HG03066 (cell line): ENCODE measurements around the gene UBAC2.

Experiments
- ATAC-seq: cut with Tn5 transposase; IDR thresholded peaks from one replicate; pipeline ENCODE4 v1.9.1; 2021; ENCODE audit warnings: low read depth; ENCODE audit not compliant: unreplicated experiment

UBAC2 gene

GRCh38 chr13:99329477-99329876, 128.8 kb downstream of the UBAC2 start:
- ATAC-seq = no peak

GRCh38 chr13:99330942-99331341, 130.3 kb downstream of the UBAC2 start:
- ATAC-seq = no peak

GRCh38 chr13:99331881-99332293, 131.2 kb downstream of the UBAC2 start:
- ATAC-seq = peak; percentile 92

- peak; percentile 24 for ATAC-seq
Measured at GRCh38 chr13:99332456-99332855, 131.8 kb downstream of the UBAC2 start.

DNA sequence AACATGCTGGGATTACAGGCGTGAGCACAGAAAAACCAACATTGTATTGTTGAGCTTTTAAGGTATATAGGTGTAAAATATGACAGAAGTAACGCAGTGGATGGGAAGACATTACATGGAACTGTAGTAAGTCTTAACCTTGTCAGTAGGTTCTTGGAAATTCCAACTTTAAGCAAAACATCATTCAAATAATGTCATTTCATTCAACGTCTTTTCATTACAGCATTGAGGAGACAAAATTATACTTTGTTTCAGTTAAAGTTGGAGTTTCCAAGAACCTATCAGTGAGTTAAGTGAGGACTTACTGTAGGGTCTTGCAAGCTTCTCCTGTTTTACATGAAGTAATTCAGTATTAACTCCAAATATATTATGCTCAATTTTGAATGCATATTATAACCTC, 133.6 kb downstream of the UBAC2 start:
- ATAC-seq = no peak

- no peak for ATAC-seq
Measured at GRCh38 chr13:99335087-99335486, 134.4 kb downstream of the UBAC2 start.

DNA sequence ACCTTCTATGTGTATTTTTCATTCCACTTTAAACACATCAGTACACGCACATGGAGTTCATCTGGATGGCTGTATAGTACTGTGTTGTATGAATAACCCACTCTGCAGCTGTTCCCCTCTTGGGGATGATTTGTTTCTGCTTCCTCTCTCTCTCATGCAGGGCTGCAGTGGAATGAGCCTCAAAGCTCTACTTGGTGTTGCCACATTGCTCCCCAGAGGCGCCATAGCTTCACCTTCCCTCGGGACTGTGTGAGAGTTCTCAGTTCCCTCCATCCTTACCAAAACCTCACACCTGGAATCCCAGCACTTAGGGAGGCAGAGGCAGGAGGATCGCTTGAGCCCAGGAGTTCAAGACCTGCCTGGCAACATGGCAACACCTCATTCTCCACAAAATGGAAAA, 134.9 kb downstream of the UBAC2 start:
- ATAC-seq = peak; percentile 57

DNA sequence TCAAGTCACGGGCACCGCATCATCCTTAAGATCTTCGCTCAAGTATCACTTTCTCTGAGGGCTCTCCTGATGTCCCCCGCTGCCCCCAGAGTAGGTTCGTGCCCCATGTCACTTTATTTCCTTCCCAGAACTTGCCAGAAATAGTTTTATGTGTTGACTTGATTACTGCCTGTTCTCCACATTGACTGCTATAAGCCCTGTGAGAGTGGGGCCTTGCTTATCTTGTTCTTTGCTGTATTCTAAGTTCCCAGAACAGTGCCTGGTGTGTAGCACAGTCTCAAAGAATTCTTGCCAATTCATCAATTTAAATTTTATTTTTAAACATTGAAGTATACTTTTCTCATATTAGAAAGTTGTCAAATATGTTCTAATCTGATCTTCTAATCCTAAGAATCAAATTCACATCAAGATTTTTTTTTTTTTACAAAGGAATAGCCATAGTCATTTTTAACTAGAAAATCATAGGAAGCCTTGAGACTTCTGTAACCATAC, 138.6 kb downstream of the UBAC2 start:
- no peak for ATAC-seq

DNA sequence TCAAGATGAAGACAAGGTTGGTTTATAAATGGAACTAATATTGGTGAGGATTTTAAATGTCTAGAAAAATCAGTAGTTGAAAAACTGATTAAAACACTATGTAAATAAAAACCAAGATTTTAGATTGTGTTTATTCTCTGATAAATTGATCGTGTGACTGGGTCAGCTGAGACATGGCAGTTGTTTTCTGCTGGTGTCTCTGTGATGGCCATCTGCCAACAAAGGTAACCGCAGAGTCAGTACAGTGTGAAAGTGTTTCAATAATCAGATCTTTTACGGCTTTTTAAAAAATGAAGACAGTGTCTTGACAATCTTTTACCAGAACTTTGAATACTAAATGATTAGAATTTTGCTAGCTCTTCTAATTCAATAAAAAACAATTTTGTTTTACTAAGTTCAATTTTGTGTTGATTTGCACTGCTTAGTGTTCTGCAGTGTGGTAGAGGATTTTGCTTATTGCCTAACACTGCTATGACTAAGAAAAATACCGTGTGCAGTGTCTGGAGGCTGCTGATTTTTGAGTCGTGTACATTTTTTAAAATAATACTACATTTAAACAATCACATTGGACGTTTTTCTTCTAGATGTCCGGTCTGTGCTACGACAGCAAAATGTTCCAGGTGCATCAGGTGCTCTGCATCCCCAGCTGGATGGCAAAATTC, 139.2 kb downstream of the UBAC2 start:
- ATAC-seq = no peak

GRCh38 chr13:99340638-99341037, 140.0 kb downstream of the UBAC2 start:
- no peak for ATAC-seq

DNA sequence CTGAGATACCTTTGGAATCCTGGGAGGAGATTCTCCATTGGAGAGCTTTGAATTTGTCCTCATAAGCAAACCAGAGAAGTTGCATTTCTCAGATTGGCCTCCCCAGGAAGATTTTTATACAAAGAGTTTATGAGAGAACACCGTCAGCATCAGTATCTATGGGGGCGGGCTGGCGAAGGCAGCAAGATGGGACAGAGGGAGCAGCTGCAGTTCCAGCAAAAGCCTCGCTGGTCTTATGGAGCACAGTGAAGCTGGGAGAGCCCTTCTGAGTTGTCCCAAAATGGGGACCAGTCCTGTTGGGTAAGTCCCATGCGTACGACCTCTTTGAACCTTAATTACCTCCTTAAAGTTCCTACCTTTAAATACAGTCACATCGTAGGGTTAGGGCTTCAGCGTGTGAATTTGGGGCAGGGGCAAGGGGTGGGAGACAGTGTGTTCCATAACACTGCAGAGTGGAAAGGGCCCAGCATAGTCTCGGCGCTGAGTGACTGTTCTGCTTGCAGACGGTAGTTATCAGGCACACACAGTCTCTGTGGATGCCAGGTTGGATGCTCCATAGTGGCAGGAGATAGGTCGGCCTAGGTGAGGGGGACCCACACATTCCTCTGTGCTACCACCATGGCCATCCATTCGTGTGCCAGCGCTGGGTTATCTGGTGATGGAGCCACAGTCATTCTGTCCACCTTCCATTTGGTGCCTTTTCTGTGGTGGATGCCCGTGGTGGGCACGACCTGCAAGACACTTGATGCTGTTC, 141.5 kb downstream of the UBAC2 start:
- ATAC-seq = no peak

DNA sequence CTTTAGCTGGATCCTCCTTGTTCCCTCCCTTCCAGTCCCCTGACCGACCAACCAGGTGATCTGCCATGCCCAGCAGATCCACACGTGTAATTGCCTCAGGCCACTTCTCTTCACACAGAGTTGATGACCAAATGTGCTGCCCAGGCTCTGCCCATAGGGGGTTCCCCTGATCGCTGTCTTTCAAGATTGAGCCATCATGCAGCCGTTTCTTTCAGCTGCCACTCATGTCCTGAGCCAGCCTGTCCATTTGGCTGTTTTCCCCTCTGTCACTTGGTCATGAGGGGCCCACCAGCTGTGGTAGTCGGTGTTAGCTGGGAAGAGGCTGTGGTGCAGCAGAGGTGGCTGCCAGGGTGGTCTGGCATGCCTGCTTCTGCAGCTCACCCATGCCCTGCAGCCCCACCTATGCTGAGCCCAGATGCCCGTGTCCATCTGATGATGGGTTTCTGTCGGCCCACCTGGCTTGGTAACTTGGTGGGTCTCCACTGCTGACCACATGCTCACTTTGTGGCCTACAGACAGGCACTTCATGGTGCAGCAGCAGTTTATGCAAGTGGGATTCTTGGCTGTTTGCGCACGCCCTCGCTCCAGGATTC, 142.2 kb downstream of the UBAC2 start:
- no peak for ATAC-seq

GRCh38 chr13:99344610-99345208, 144.1 kb downstream of the UBAC2 start:
- no peak for ATAC-seq

DNA sequence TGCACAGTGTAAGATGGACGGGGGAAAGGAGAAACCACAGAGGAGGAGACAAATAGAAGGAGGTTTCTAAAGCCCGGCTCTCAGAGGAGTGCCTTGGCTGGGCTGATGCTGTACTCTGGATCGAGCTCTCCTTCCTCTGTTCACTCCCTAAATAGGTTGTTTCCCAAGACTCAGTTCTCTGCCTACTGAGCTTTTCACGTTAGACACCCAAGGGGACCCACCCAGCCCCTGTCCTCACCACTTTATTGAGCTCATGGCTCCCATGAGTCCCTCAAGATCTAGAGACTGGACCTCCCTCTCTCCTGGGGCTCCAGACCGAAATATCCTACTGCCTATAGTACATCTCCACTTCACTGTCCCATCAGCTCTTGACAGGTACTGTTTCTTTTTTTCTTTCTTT, 144.7 kb downstream of the UBAC2 start:
- no peak for ATAC-seq

DNA sequence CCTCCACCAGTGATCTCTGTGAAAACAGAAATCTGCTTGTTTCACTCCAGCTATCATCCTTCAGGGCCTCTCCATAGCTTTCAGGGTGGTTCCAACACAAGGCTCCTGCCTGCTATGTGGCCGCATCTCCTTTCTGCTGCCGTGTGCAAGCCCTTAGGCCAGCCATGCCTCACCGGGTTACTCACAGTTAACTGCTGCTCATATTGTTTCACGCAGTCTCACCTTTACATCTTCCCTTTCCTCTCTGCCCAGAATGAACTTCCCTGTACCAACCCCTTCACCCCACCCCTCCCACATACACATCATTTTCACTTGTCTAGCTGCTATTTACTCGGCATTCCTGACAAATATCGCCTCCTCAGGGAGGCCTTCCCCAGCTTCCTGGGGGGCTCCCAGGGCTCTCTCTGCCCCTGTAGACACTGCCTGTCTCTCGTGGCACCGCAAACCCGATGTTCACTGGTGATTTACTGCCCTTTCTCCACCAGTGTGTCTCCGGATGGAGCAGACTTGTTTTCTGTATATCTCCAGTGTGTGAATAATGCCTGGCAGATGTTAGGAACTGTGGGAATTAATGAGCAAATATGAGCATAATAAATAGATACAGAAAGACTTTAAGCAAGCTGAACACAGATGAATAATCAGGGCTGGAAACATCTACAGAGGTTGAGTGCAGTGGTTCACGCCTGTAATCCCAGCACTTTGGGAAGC, 145.8 kb downstream of the UBAC2 start:
- ATAC-seq = no peak

GRCh38 chr13:99347335-99347878, 146.8 kb downstream of the UBAC2 start:
- ATAC-seq = no peak

GRCh38 chr13:99347911-99348451, 147.3 kb downstream of the UBAC2 start:
- ATAC-seq = no peak

DNA sequence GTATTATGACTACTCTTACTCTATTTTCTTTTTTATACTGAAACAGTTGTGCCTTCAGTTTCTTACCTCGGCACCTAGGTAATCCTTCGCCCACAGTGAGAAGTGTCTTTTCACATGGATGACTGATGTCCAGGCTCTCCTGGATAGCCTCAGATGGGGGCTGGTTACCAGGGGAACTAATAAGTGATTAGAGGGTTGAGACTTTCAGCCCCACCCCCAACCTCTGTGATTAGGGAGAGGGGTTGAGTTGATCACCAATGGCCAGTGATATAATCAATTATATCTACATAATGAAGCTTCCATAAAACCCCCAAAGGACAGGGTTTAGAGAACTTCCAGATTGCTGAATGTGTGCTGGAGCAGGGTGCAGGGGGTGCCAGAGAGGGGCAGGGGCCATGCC, 149.5 kb downstream of the UBAC2 start:
- ATAC-seq = no peak

- no peak for ATAC-seq
Measured at GRCh38 chr13:99351772-99352171, 151.1 kb downstream of the UBAC2 start.
